Measurements from ENCODE around the gene RAPSN. TPM values are rescaled to one million over a fixed set of nuclear protein-coding genes. Genes with fewer than 3 reads are reported as not detected.

RAPSN gene
- total and polyA plus RNA-seq, 2 donors (not counting 1 experiment from before 2014, with no cell fraction given), result 0.25 to 1.0 TPM

DNA sequence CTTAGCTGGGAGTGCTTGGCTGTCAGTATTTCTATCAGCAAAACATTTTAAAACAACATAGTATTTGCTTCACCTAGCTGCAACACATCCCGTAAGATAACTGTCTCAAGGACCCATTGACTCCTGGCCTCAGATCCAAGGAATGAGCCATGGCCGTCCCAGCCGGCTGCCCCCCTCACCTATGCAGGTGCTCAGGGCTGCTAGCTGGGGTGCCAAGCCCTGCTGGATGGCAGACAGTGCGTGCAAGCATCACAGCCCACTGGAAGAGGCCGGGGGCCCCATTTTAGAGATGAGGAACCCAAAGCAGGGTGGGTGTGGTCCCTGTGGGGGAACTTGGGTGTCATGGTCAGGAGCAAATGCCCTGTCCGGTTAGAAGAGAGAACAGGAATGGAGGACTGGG lies 31.2 kb downstream of the RAPSN start:
- ATAC-seq (ENCODE audit: low read depth), result no peak
- no peaks in the 10 kb centered on the region for H3K79me2 ChIP-seq (ENCODE audit: control insufficient read depth, insufficient read depth, low read length)
- no peaks in the 10 kb centered on the region for H4K20me1 ChIP-seq (ENCODE audit: control insufficient read depth, insufficient read depth, low read length, poor library complexity, severe bottlenecking)
- no peak for DNase-seq
- WGBS (ENCODE audit: insufficient coverage), result 100% methylated on average over 6 of the region's 6 CpGs
- no peaks in the 10 kb centered on the region for H3K9me3 Mint-ChIP-seq (ENCODE audit: insufficient read depth)
- no peak overlapping the region for H3K4me2 ChIP-seq (replicated peaks; ENCODE audit: low read depth, low read length, poor library complexity, severe bottlenecking)
- no peaks in the 10 kb centered on the region for H3K27me3 Mint-ChIP-seq
- H2AFZ ChIP-seq (ENCODE audit: insufficient read depth, low read depth, low read length, poor library complexity, severe bottlenecking), result no peak overlapping the region
- ChIA-PET CTCF (interaction anchor here (1.7 kb wide), 1 partner anchor 45 kb away, joined by 4 read pairs; no protein-coding TSS in a partner anchor), POLR2A (interaction anchor here (1.2 kb wide), 1 partner anchor 71 kb away, joined by 3 read pairs; no protein-coding TSS in a partner anchor)
- H3K4me1 ChIP-seq (ENCODE audit: control insufficient read depth in 2 of 2, insufficient read depth in 2 of 2, low read length in 2 of 2), result no peaks in the 10 kb centered on the region
- intact Hi-C loops (cut with micrococcal nuclease), result no loop called here
- no peak overlapping the region for H3K4me3 Mint-ChIP-seq
- H3K9ac ChIP-seq (ENCODE audit: low read length), result no peak overlapping the region
- TF ChIP-seq EZH2 (IDR thresholded peaks at IDR 0.05; ENCODE audit: borderline replicate concordance, insufficient read depth, low read depth, low read length, poor library complexity, severe bottlenecking), result no peak
- TF ChIP-seq, protein P1, sequence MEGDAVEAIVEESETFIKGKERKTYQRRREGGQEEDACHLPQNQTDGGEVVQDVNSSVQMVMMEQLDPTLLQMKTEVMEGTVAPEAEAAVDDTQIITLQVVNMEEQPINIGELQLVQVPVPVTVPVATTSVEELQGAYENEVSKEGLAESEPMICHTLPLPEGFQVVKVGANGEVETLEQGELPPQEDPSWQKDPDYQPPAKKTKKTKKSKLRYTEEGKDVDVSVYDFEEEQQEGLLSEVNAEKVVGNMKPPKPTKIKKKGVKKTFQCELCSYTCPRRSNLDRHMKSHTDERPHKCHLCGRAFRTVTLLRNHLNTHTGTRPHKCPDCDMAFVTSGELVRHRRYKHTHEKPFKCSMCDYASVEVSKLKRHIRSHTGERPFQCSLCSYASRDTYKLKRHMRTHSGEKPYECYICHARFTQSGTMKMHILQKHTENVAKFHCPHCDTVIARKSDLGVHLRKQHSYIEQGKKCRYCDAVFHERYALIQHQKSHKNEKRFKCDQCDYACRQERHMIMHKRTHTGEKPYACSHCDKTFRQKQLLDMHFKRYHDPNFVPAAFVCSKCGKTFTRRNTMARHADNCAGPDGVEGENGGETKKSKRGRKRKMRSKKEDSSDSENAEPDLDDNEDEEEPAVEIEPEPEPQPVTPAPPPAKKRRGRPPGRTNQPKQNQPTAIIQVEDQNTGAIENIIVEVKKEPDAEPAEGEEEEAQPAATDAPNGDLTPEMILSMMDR (IDR thresholded peaks at IDR 0.05), result no peak
- peaks cover 0 to 55% of the 10 kb centered on the region in 2 experiments for H3K36me3 ChIP-seq (replicated peaks in 1 of 2; ENCODE audit: control extremely low read depth in 1 of 2, control insufficient read depth in 1 of 2, extremely low read depth in 1 of 2, insufficient read depth in 2 of 2, low read length in 1 of 2)
- H3K9me3 ChIP-seq (ENCODE audit: control extremely low read depth in 1 of 3, control insufficient read depth in 2 of 3, insufficient read depth in 1 of 3, low read length in 2 of 3), result no peaks in the 10 kb centered on the region
- H3K27ac Mint-ChIP-seq, result no peak overlapping the region
- no peak overlapping the region for H3K27ac ChIP-seq (ENCODE audit: low read length in 2 of 2)
- H3K27me3 ChIP-seq (replicated peaks in 1 of 4; ENCODE audit: control extremely low read depth in 1 of 4, control insufficient read depth in 3 of 4, insufficient read depth in 4 of 4, low read length in 3 of 4), result no peaks in the 10 kb centered on the region
- no peak overlapping the region for H3K4me3 ChIP-seq (ENCODE audit: control extremely low read depth in 1 of 5, extremely low read depth in 1 of 5, insufficient read depth in 1 of 5, low read depth in 2 of 5, low read length in 4 of 5)
- H3K4me1 Mint-ChIP-seq, result no peaks in the 10 kb centered on the region

DNA sequence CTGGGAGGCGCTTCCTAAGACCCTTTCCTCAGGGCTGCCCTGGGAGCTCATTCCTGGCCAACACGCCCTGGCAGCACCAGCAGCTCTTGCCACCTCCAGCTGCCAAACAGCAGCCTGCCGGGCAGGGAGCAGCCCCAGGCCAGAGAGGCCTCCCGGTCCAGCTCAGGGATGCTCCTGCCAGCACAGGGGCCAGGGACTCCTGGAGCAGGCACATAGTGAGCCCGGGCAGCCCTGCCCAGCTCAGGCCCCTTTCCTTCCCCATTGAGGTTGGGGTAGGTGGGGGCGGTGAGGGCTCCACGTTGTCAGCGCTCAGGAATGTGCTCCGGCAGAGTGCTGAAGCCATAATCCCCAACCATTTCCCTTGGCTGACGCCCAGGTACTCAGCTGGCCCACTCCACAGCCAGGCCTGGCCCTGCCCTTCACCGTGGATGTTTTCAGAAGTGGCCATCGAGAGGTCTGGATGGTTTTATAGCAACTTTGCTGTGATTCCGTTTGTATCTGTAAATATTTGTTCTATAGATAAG lies 32.9 kb downstream of the RAPSN start:
- Mint-ChIP-seq H3K9me3 (ENCODE audit: insufficient read depth) (no peaks in the 10 kb centered on the region), H3K4me1 (no peaks in the 10 kb centered on the region), H3K4me3 (no peak overlapping the region), H3K27ac (no peak overlapping the region), H3K27me3 (no peaks in the 10 kb centered on the region)
- intact Hi-C loops (cut with micrococcal nuclease), result no loop called here
- H4K20me1 ChIP-seq (ENCODE audit: control insufficient read depth, insufficient read depth, low read length, poor library complexity, severe bottlenecking), result no peaks in the 10 kb centered on the region
- ChIA-PET POLR2A (interaction anchor here (0.6 kb wide), 1 partner anchor 160 kb away, joined by 8 read pairs; no protein-coding TSS in a partner anchor), CTCF (no interaction called here)
- H3K36me3 ChIP-seq (replicated peaks in 1 of 2; ENCODE audit: control extremely low read depth in 1 of 2, control insufficient read depth in 1 of 2, extremely low read depth in 1 of 2, insufficient read depth in 2 of 2, low read length in 1 of 2), result peaks cover 0 to 50% of the 10 kb centered on the region in 2 experiments
- no peaks in the 10 kb centered on the region for H3K9me3 ChIP-seq (ENCODE audit: control extremely low read depth in 1 of 3, control insufficient read depth in 2 of 3, insufficient read depth in 1 of 3, low read length in 2 of 3)
- H3K79me2 ChIP-seq (ENCODE audit: control insufficient read depth, insufficient read depth, low read length), result no peaks in the 10 kb centered on the region
- ATAC-seq (ENCODE audit: low read depth), result no peak
- 75% methylated on average over 8 of the region's 13 CpGs for WGBS (ENCODE audit: insufficient coverage)
- H3K27ac ChIP-seq (ENCODE audit: low read length in 2 of 2), result no peak overlapping the region
- no peaks in the 10 kb centered on the region for H3K27me3 ChIP-seq (replicated peaks in 1 of 4; ENCODE audit: control extremely low read depth in 1 of 4, control insufficient read depth in 3 of 4, insufficient read depth in 4 of 4, low read length in 3 of 4)
- H3K4me3 ChIP-seq (ENCODE audit: control extremely low read depth in 1 of 5, extremely low read depth in 1 of 5, insufficient read depth in 1 of 5, low read depth in 2 of 5, low read length in 4 of 5), result no peak overlapping the region
- no peak for TF ChIP-seq EZH2 (IDR thresholded peaks at IDR 0.05; ENCODE audit: borderline replicate concordance, insufficient read depth, low read depth, low read length, poor library complexity, severe bottlenecking)
- TF ChIP-seq, protein P1 (IDR thresholded peaks at IDR 0.05), result no peak
- no peak for DNase-seq
- no peak overlapping the region for H3K4me2 ChIP-seq (replicated peaks; ENCODE audit: low read depth, low read length, poor library complexity, severe bottlenecking)
- H3K9ac ChIP-seq (ENCODE audit: low read length), result no peak overlapping the region
- peaks cover 0 to 3% of the 10 kb centered on the region in 2 donors for H3K4me1 ChIP-seq (ENCODE audit: control insufficient read depth in 2 of 2, insufficient read depth in 2 of 2, low read length in 2 of 2)
- no peak overlapping the region for H2AFZ ChIP-seq (ENCODE audit: insufficient read depth, low read depth, low read length, poor library complexity, severe bottlenecking)
